SH-SY5Y (cell line): ENCODE data around the gene FMN2.

ENCODE experiments used
- GATA2 ChIP-seq: IDR thresholded peaks from 2 replicates; pipeline ENCODE4 v1.6.1; 2011; ENCODE audit warnings: mild to moderate bottlenecking, low read depth, low read length
- GATA3 ChIP-seq: IDR thresholded peaks from 2 replicates; pipeline ENCODE4 v1.6.1; 2011; ENCODE audit warnings: low read depth, mild to moderate bottlenecking, low read length, moderate library complexity

DNA sequence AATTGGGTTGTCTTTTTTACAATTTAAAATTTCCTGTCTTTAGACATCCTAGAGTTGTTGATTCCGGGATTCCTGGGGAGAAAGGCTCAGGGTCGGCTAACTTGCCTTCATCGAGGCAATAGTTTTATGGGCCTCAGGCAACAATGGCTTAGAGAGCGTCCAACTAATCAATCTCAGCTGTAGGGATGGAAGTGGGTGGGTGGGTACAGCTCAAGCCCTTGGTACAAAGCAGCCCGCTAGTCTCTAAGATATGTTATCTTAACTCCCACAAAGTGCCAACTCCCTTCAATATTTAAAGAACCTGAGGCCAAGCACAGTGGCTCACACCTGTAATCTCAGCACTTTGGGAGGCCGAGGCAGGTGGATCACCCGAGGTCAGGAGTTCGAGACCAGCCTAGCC, 6.9 kb upstream of the FMN2 start:
- no peak for TF ChIP-seq GATA3
- no peak for TF ChIP-seq GATA2
